HUDEP-2 (cell line): ENCODE results near the gene RECK.
A peak's percentile ranks its signal among the peaks of the same experiment; 100 is the strongest.
"Not testable (repeated sequence)": the region's sequence is repeated elsewhere in the genome, so short reads cannot be mapped to it uniquely, and the experiment has no call there.

ENCODE experiments used
- DNase-seq, 76 experiments: peaks; one replicate each; lab custom pipeline; 2025; ENCODE audit not compliant: unreplicated experiment in 76 of 76; lab: John Stamatoyannopoulos, UW

Gene RECK

GRCh38 chr9:36036780-36037548, at the start of gene RECK:
TSS of gene RECK (plus strand) at chr9:36036913. CDS start at chr9:36036999, 86 bp downstream.
- DNase-seq = peak in 49 of 76 experiments; percentile 1 to 69 (median 34)

GRCh38 chr9:35990155-35990554, 46.6 kb upstream of the RECK start:
- no peak for DNase-seq

GRCh38 chr9:35993136-35993535, 43.6 kb upstream of the RECK start:
- DNase-seq = not testable (repeated sequence)

- no peak for DNase-seq
These were observed 42.6 kb upstream of the RECK start for GRCh38 chr9:35993976-35994720.

GRCh38 chr9:35994959-35995358, 41.8 kb upstream of the RECK start:
- no peak for DNase-seq

- no peak for DNase-seq
These were observed 40.2 kb upstream of the RECK start for GRCh38 chr9:35996358-35996970.

GRCh38 chr9:35997016-35997415, 39.7 kb upstream of the RECK start:
- DNase-seq = not testable (repeated sequence)

- no peak for DNase-seq
These were observed 38.4 kb upstream of the RECK start for GRCh38 chr9:35998333-35998732.

GRCh38 chr9:36005891-36006290, 30.8 kb upstream of the RECK start:
- DNase-seq = no peak

GRCh38 chr9:36006549-36007315, 30.0 kb upstream of the RECK start:
- peak in 16 of 76 experiments; percentile 0 to 56 (median 22) for DNase-seq

GRCh38 chr9:36007316-36007708, 29.4 kb upstream of the RECK start:
- DNase-seq = no peak

- no peak for DNase-seq
These were observed 28.9 kb upstream of the RECK start for GRCh38 chr9:36007852-36008251.

- DNase-seq = peak in 50 of 76 experiments; percentile 0 to 68 (median 28)
These were observed 27.9 kb upstream of the RECK start for GRCh38 chr9:36008774-36009300.

- no peak for DNase-seq
These were observed 25.3 kb upstream of the RECK start for GRCh38 chr9:36011379-36011778.

GRCh38 chr9:36017278-36017677, 19.4 kb upstream of the RECK start:
- DNase-seq = no peak

- DNase-seq = no peak
These were observed 18.6 kb upstream of the RECK start for GRCh38 chr9:36018129-36018528.

- DNase-seq = no peak
These were observed 17.6 kb upstream of the RECK start for GRCh38 chr9:36018891-36019720.

GRCh38 chr9:36021968-36022367, 14.7 kb upstream of the RECK start:
- no peak for DNase-seq

GRCh38 chr9:36023260-36024048, 13.3 kb upstream of the RECK start:
- peak in 41 of 76 experiments; percentile 2 to 55 (median 22) for DNase-seq
